Colonic mucosa (tissue), 4 donors: ENCODE measurements around the gene TBATA. TPM values are rescaled to one million over a fixed set of nuclear protein-coding genes. Genes with fewer than 3 reads are reported as not detected.

ENCODE experiments used
- DNase-seq: peaks from one replicate; pipeline ENCODE4 v3.0.0-alpha.2; 2020
- H3K27ac ChIP-seq: fragments of 200-600 bp; one replicate; pipeline ENCODE4 v1.8.0; 2021
- H3K27me3 ChIP-seq: fragments of 200-600 bp; one replicate; pipeline ENCODE4 v1.8.0; 2021
- H3K36me3 ChIP-seq: fragments of 200-600 bp; one replicate; pipeline ENCODE4 v1.8.0; 2021
- H3K4me1 ChIP-seq: fragments of 200-600 bp; one replicate; pipeline ENCODE4 v1.8.0; 2021; ENCODE audit warnings: mild to moderate bottlenecking
- H3K4me3 ChIP-seq: fragments of 200-600 bp; one replicate; pipeline ENCODE4 v1.8.0; 2021
- H3K9ac ChIP-seq, 2 donors: one replicate each; pipeline ENCODE4 v1.7.0; 2013; ENCODE audit warnings: control low read depth in 2 of 2, low read depth in 2 of 2, low read length in 2 of 2
- H3K9me3 ChIP-seq: fragments of 200-600 bp; one replicate; pipeline ENCODE4 v1.8.0; 2021
- intact Hi-C: fragments of 100-400 bp; cut with DNase I; formaldehyde crosslinking; loops from one replicate; pipeline ENCODE4 v1.14.1; 2022
- total RNA-seq, 2 donors: library from RNA; stranded (reverse); fragmentation: NEBNext Ultra II Directional in 1 of 2; extraction: Animal tissue kit (Norgen Biotek cat#: 25700) in 1 of 2; gene quantifications; one replicate each; pipeline ENCODE4 v1.2.1, GENCODE V29; 2021
- TF ChIP-seq, protein P1 (sequence below): fragments of 200-600 bp; IDR thresholded peaks from one replicate; pipeline ENCODE4 v1.8.0; 2022; ENCODE audit warnings: antibody characterized with exemption, mild to moderate bottlenecking
- donor health status: healthy.
- donor health status: DM: no; HTN: no; CAD: no.
- donor health status: DM: no; HTN: no; CAD: no.

Gene TBATA
- total RNA-seq, 2 donors from 2014 or later: not detected

DNA sequence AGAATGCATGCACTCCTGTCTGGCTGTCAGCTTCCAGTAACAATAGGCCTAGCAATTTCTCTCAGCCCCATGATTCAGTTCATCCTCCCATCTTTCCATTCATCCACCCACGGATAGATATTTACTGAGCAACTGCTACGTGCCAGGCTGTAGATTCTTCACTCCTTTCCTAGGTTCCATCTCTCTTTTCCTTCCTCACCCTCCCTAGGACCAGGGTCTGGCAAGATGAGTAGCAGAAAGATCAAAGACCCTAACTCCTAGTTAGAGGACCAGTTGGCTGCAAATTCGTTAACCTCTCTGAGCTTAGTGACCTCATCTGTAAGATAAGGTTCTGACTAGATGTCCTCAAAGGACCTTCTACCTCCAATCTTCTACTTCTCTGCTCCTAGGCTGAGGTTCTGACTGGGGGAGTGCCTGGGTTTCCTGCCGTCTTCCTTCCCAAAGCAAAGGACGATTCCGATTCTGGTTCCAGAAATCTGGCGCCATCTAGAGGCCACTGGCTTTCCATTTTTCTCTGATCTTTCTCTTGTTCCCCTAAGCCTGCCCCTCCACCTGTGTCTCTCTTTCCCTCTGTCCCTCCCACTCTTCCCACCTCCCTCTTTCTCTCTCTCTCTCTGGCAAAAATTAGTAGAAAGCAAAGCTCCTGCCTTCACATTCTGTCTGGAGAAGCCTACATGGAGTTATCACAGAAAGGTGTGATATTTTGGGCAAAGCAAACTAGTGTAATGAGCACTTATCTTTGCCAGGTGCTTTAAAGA is 26.2 kb downstream of the TBATA start:
- Histone ChIP-seq H3K9me3 (no peaks in the 10 kb centered on the region), H3K4me3 (no peak overlapping the region), H3K27me3 (no peaks in the 10 kb centered on the region), H3K27ac (no peak overlapping the region), H3K36me3 (no peaks in the 10 kb centered on the region), H3K9ac (no peak overlapping the region), H3K4me1 (no peaks in the 10 kb centered on the region)
- TF ChIP-seq, protein P1, sequence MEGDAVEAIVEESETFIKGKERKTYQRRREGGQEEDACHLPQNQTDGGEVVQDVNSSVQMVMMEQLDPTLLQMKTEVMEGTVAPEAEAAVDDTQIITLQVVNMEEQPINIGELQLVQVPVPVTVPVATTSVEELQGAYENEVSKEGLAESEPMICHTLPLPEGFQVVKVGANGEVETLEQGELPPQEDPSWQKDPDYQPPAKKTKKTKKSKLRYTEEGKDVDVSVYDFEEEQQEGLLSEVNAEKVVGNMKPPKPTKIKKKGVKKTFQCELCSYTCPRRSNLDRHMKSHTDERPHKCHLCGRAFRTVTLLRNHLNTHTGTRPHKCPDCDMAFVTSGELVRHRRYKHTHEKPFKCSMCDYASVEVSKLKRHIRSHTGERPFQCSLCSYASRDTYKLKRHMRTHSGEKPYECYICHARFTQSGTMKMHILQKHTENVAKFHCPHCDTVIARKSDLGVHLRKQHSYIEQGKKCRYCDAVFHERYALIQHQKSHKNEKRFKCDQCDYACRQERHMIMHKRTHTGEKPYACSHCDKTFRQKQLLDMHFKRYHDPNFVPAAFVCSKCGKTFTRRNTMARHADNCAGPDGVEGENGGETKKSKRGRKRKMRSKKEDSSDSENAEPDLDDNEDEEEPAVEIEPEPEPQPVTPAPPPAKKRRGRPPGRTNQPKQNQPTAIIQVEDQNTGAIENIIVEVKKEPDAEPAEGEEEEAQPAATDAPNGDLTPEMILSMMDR: peak; percentile 50
- DNase-seq: peak; percentile 74
- intact Hi-C loops: loop anchor here (1.0 to 10.0 kb wide), 3 partner anchors 144 to 297 kb away; no protein-coding TSS in a partner anchor

DNA sequence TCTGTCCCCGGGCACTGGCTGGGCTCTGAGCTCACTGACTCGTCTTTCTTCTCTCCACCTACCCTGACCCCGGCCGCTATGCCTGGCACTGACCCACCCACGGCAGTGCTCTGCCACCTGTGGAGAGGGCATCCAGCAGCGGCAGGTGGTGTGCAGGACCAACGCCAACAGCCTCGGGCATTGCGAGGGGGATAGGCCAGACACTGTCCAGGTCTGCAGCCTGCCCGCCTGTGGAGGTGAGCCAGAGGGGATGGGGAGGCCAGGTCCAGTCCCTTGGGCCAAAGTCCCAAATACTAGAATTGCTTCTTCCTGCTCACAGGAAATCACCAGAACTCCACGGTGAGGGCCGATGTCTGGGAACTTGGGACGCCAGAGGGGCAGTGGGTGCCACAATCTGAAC is 27.3 kb downstream of the TBATA start:
- Histone ChIP-seq H3K27ac (no peak overlapping the region), H3K9ac (no peak overlapping the region), H3K36me3 (no peaks in the 10 kb centered on the region), H3K9me3 (no peaks in the 10 kb centered on the region), H3K27me3 (no peaks in the 10 kb centered on the region), H3K4me3 (no peak overlapping the region), H3K4me1 (no peaks in the 10 kb centered on the region)
- intact Hi-C loops: loop anchor here (1.0 to 10.0 kb wide), 3 partner anchors 143 to 296 kb away; no protein-coding TSS in a partner anchor
- DNase-seq: no peak
- TF ChIP-seq, protein P1: no peak

DNA sequence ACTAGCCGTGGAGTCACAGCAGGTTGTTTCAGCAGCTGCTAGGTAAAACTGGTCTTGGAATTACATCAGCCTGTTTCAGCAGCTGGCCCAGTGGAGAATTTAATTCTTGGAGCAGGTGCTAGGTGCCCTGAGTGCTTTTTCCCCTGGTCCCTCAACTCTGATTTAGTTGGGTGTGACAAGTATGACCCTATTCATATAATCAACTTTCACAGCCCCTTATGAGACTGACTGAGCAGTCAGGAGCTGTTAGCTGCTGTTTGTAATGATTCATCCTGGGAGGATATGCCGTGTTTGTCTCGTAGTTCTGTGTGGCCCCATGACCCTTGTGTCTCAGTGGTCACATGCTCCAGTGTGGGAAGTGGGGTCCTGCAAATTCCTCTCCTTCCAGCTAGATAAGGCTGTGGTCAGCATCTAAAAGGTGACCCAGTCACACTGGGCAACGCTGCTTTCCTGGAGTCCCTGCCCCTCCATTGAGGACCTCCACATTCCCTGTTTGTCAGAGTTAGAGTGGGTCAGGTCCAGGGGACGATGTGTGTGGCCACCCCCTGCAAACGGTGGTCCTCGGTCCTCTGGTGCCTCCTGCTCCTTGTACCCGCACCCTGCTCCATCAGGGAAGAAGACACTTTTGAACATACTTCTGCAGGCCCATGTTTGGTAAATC is 28.3 kb downstream of the TBATA start:
- no peak overlapping the region for H3K4me3 ChIP-seq
- H3K9me3 ChIP-seq: no peaks in the 10 kb centered on the region
- H3K9ac ChIP-seq: no peak overlapping the region
- no peak for DNase-seq
- intact Hi-C loops: loop anchor here (5.0 to 10.0 kb wide), 2 partner anchors 142 to 295 kb away; no protein-coding TSS in a partner anchor
- no peaks in the 10 kb centered on the region for H3K27me3 ChIP-seq
- no peak overlapping the region for H3K27ac ChIP-seq
- H3K36me3 ChIP-seq: no peaks in the 10 kb centered on the region
- TF ChIP-seq, protein P1: no peak
- no peaks in the 10 kb centered on the region for H3K4me1 ChIP-seq

DNA sequence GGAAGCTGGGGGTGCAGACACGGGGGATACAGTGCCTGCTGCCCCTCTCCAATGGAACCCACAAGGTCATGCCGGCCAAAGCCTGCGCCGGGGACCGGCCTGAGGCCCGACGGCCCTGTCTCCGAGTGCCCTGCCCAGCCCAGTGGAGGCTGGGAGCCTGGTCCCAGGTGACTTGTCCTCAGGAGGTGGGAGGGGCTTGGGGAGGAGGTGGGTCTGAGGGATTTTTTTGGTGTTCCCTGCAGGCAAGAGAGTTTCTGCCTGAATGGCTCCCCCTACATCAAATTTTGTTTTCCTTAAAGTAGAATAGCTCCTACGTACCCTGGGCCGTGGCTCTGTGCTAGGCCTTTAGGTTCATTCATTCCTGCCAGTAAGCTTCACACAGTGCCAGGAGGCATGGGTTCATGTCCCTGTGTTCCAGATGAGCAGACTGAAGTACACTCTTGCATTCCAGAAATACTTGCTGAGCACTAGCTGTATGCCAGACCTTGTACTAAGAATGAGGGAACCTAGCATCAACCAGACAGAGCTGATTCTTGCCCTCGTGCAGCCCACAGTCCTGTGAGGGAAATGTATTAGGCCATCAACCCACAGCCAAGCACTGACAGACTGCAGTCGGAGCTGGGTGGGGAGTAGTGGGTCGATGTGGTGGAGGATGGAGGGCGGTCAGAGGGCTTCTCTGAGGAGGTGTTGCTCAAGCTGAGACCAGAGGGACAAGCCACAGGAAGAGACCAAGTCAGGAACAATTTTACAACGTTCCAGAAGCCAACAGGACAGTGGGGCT is 31.1 kb downstream of the TBATA start:
- no peak overlapping the region for H3K9ac ChIP-seq
- no peaks in the 10 kb centered on the region for H3K4me1 ChIP-seq
- no peak overlapping the region for H3K27ac ChIP-seq
- TF ChIP-seq, protein P1: no peak
- H3K4me3 ChIP-seq: no peak overlapping the region
- no peaks in the 10 kb centered on the region for H3K9me3 ChIP-seq
- no peaks in the 10 kb centered on the region for H3K36me3 ChIP-seq
- intact Hi-C loops: loop anchor here (10.0 kb wide), 1 partner anchor 139 kb away; no protein-coding TSS in a partner anchor
- DNase-seq: no peak
- H3K27me3 ChIP-seq: no peaks in the 10 kb centered on the region

DNA sequence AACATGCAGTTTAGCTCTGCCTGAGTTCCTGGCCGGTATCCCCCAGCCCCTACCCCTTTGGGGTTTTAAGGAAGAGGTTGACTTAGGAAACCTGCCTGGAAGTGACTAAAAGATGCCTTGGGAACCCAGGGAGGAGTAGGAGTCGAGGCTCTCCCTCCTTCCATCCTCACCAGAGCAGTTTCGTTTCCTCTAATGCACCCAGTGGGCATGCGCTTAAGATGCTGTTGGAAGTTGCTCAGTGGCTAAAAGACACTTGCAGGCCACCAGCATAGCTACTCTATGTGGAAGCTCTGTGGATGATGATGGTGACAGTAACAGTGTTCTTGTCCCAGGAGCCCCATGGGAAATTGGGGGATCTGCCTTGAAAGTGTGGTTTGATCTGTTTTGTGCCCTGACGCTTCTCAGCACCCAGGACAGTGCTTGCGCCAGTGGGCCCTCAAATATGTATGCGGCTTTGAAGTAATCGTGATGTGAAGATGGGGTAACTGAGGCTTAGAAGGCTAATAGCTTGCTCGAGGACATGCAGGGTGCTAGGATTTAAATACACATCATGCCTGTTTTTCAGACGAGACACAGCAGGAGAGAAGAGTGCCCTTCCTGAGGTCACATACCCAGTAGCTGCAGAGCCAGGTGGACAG is 32.0 kb downstream of the TBATA start:
- Histone ChIP-seq H3K4me1 (no peaks in the 10 kb centered on the region), H3K27ac (no peak overlapping the region), H3K4me3 (no peak overlapping the region), H3K27me3 (no peaks in the 10 kb centered on the region), H3K9ac (no peak overlapping the region), H3K9me3 (no peaks in the 10 kb centered on the region), H3K36me3 (no peaks in the 10 kb centered on the region)
- intact Hi-C loops: loop anchor here (10.0 kb wide), 1 partner anchor 138 kb away; no protein-coding TSS in a partner anchor
- TF ChIP-seq, protein P1: no peak
- DNase-seq: no peak
